Ovary (tissue), 9 donors: ENCODE results near the gene MYO1A. TPM values are rescaled to one million over a fixed set of nuclear protein-coding genes. Genes with fewer than 3 reads are reported as not detected.

Source experiments
- DNase-seq, 5 donors: peaks; one replicate each; pipeline ENCODE4 v3.0.0-alpha.2; 2019 to 2020
- H3K27ac ChIP-seq, 2 donors: fragments of 200-600 bp; one replicate each; pipeline versions ENCODE4 v1.5.1 to v1.8.0; 2019 to 2022
- H3K27me3 ChIP-seq: fragments of 200-600 bp; one replicate; pipeline ENCODE4 v1.8.0; 2022
- H3K36me3 ChIP-seq: fragments of 200-600 bp; sonication (generic); one replicate; pipeline ENCODE4 v1.5.1; 2019
- H3K4me1 ChIP-seq: one replicate; pipeline ENCODE4 v1.8.1; 2013; ENCODE audit warnings: mild to moderate bottlenecking, moderate library complexity; ENCODE audit not compliant: insufficient read depth
- H3K4me3 ChIP-seq: fragments of 200-600 bp; sonication (generic); one replicate; pipeline ENCODE4 v1.5.1; 2017
- H3K9me3 ChIP-seq, 2 donors: fragments of 200-600 bp in 1 of 2; sonication (generic) in 1 of 2; one replicate each; pipeline versions ENCODE4 v1.5.1 to v1.8.1; 2013 to 2019; ENCODE audit warnings: mild to moderate bottlenecking in 1 of 2, moderate library complexity in 1 of 2
- EP300 ChIP-seq: sonication (generic); formaldehyde crosslinking; IDR thresholded peaks from one replicate; pipeline ENCODE4 v1.6.1; 2017; ENCODE audit warnings: antibody characterized with exemption
- POLR2A ChIP-seq: fragments of 450-650 bp; IDR thresholded peaks from one replicate; pipeline ENCODE4 v1.6.1; 2017; ENCODE audit warnings: antibody characterized with exemption, mild to moderate bottlenecking, moderate library complexity
- WGBS, 3 donors: extraction: QIAGEN DNeasy Blood & Tissue Kit in 1 of 3; methylation state at CpG; one replicate each; pipeline versions ENCODE4 v1.1.5 to v1.1.7; 2013 to 2017; 5-methylcytosine and 5-hydroxymethylcytosine counted together
- intact Hi-C, 4 donors: fragments of 100-400 bp; cut with DNase I; formaldehyde crosslinking; loops; one replicate each; pipeline versions ENCODE4 v1.11.0 to v1.15.1; 2022 to 2023
- polyA plus RNA-seq, 2 donors: library from polyadenylated mRNA; stranded (reverse); fragments of 200-250 nt in 1 of 2; fragments of 350-450 nt in 1 of 2; fragmentation: Illumina TruSeq in 1 of 2; extraction: RNeasy Lipid Tissue Mini Kit (QIAGEN cat#74804) in 1 of 2; gene quantifications; one replicate each; pipeline ENCODE4 v1.2.3, GENCODE V29; 2013 to 2014
- total RNA-seq, 7 donors: library from RNA; depleted of rRNA in 2 of 7; stranded (reverse); fragments of >200 nt in 2 of 7; fragmentation: NEBNext Ultra II Directional in 3 of 7; extraction: Animal tissue kit (Norgen Biotek cat#: 25700) in 3 of 7; gene quantifications; one replicate each; pipeline versions ENCODE4 v1.1.0 to v1.2.4, GENCODE V29; 2016 to 2023
- TF ChIP-seq, protein P1 (sequence below), 3 donors: fragments of 450-650 bp in 2 of 3; fragments of 200-600 bp in 1 of 3; IDR thresholded peaks; one replicate each; pipeline versions ENCODE4 v1.5.1 to v1.8.0; 2016 to 2022; ENCODE audit warnings: antibody characterized with exemption in 3 of 3, mild to moderate bottlenecking in 1 of 3
- donor health status: DM: no; HTN: no; CAD: no; lungs with moderate emphysema.
- donor health status: DM: no; HTN: no; CAD: no.
- donor health status: Bipolar disorder and iron deficiency.
- donor health status: DM: yes; HTN: yes; CAD: no.
- donor health status: DM: no; HTN: no; CAD: no.
- donor health status: DM: yes; HTN: yes; CAD: no.

Gene MYO1A
- total and polyA plus RNA-seq, 9 donors = 0.08 to 2.6 (median 0.23) TPM; not detected in 2

- peak; percentile 90 to 93 (median 91) for DNase-seq
- no peaks in the 10 kb centered on the region for H3K36me3 ChIP-seq
- TF ChIP-seq POLR2A (no peak), EP300 (no peak)
- TF ChIP-seq, protein P1, sequence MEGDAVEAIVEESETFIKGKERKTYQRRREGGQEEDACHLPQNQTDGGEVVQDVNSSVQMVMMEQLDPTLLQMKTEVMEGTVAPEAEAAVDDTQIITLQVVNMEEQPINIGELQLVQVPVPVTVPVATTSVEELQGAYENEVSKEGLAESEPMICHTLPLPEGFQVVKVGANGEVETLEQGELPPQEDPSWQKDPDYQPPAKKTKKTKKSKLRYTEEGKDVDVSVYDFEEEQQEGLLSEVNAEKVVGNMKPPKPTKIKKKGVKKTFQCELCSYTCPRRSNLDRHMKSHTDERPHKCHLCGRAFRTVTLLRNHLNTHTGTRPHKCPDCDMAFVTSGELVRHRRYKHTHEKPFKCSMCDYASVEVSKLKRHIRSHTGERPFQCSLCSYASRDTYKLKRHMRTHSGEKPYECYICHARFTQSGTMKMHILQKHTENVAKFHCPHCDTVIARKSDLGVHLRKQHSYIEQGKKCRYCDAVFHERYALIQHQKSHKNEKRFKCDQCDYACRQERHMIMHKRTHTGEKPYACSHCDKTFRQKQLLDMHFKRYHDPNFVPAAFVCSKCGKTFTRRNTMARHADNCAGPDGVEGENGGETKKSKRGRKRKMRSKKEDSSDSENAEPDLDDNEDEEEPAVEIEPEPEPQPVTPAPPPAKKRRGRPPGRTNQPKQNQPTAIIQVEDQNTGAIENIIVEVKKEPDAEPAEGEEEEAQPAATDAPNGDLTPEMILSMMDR (IDR thresholded peaks at IDR 0.05) = no peak
- H3K27me3 ChIP-seq = no peaks in the 10 kb centered on the region
- intact Hi-C loops = no loop called here
- H3K4me3 ChIP-seq = peak overlapping the region; percentile 1
- peaks cover 25% of the 10 kb centered on the region for H3K4me1 ChIP-seq
- no peaks in the 10 kb centered on the region for H3K9me3 ChIP-seq
- WGBS, 3 donors = 22 to 29% (median 24%) methylated on average over 23 to 24 of the region's 24 CpGs
- peak overlapping the region; percentile 42 to 87 for H3K27ac ChIP-seq
Observed at GRCh38 chr12:57093415-57094207, 43.7 kb upstream of the MYO1A start.

- Histone ChIP-seq H3K27ac (peak overlapping the region; percentile 42 to 87), H3K27me3 (no peaks in the 10 kb centered on the region), H3K4me1 (peaks cover 25% of the 10 kb centered on the region), H3K36me3 (no peaks in the 10 kb centered on the region), H3K9me3 (no peaks in the 10 kb centered on the region), H3K4me3 (no peak overlapping the region)
- intact Hi-C loops = no loop called here
- DNase-seq = peak in 1 of 5 donors; percentile 37
- 57 to 62% (median 61%) methylated on average over 4 of the region's 4 CpGs for WGBS, 3 donors
- TF ChIP-seq EP300 = no peak
- TF ChIP-seq, protein P1 (IDR thresholded peaks at IDR 0.05) = no peak
- no peak for TF ChIP-seq POLR2A
Observed at GRCh38 chr12:57092876-57093414, 43.0 kb upstream of the MYO1A start.

DNA sequence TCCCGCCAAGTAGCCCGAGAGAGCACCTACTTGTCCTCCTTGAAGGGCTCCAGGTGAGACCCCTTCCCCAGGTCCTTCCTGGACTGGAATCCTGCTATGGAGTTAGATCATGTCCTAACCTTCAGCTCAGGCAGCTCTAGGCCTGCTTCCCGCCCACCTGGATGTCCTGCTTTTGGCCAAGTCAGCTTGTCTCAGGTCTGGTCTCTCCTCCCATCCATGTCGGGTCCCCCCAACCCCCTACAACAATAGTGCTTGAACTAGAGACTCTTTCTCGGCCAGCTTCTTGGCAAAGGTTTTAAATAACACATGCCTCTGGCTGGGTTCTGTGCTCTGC lies 42.6 kb upstream of the MYO1A start:
- Histone ChIP-seq H3K36me3 (no peaks in the 10 kb centered on the region), H3K4me3 (no peak overlapping the region), H3K27me3 (no peaks in the 10 kb centered on the region), H3K4me1 (peaks cover 25% of the 10 kb centered on the region), H3K9me3 (no peaks in the 10 kb centered on the region), H3K27ac (peak overlapping the region; percentile 42 to 87)
- intact Hi-C loops = no loop called here
- peak in 1 of 5 donors; percentile 40 for DNase-seq
- 43 to 49% (median 44%) methylated on average over 5 of the region's 5 CpGs for WGBS, 3 donors
- TF ChIP-seq, protein P1 (IDR thresholded peaks at IDR 0.05) = no peak
- TF ChIP-seq POLR2A (no peak), EP300 (no peak)

- Histone ChIP-seq H3K27ac (peak overlapping the region; percentile 42 to 87), H3K27me3 (no peaks in the 10 kb centered on the region), H3K9me3 (no peaks in the 10 kb centered on the region), H3K4me1 (peaks cover 25% of the 10 kb centered on the region), H3K36me3 (no peaks in the 10 kb centered on the region), H3K4me3 (peak overlapping the region; percentile 67)
- peak in 2 of 5 donors; percentile 45 to 47 for DNase-seq
- intact Hi-C loops = no loop called here
- WGBS, 3 donors = 54% methylated on average over 25 of the region's 25 CpGs
- TF ChIP-seq POLR2A (no peak), EP300 (no peak)
- TF ChIP-seq, protein P1 (IDR thresholded peaks at IDR 0.05) = no peak
Observed at GRCh38 chr12:57091638-57092528, 42.0 kb upstream of the MYO1A start.
